ENCODE results near the gene ATIC. TPM values are rescaled to one million over a fixed set of nuclear protein-coding genes. Genes with fewer than 3 reads are reported as not detected.

Gene ATIC
- total RNA-seq, 1 experiment from 2014 or later = 295 TPM

DNA sequence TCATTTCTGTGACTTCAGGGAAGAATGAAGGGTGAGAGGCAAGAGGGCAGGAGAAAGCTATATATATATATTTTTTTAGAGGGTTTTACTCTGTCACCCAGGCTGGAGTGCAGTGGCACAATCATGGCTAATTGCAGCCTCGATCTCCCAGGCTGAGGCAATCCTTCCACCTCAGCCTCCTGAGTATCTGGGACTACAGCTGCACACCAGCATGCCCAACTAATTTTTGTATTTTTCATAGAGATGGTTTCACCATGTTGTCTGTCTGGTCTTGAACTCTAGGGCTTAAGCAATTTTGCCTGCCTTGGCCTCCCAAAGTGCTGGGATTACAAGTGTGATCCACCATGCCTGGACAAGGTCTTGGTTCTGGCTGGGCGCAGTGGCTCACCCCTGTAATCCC lies 3.4 kb downstream of the ATIC start:
- no peaks in the 10 kb centered on the region for H3K4me1 ChIP-seq (ENCODE audit: insufficient read depth, low read length)
- H2BK120ac ChIP-seq (ENCODE audit: low read depth, low read length, poor library complexity, severe bottlenecking) = no peak overlapping the region
- H3K14ac ChIP-seq (ENCODE audit: insufficient read depth, low read length) = no peak overlapping the region
- H3K79me2 ChIP-seq (ENCODE audit: insufficient read depth, low read length) = peaks cover 9% of the 10 kb centered on the region; the same call in 1 of the 2 replicates
- no peaks in the 10 kb centered on the region for H4K20me1 ChIP-seq (ENCODE audit: control insufficient read depth, insufficient read depth, insufficient read length)
- no peak overlapping the region for H2BK20ac ChIP-seq (ENCODE audit: low read depth, low read length, poor library complexity, severe bottlenecking)
- H2BK15ac ChIP-seq (ENCODE audit: low read depth, low read length) = no peak overlapping the region
- H3K79me1 ChIP-seq (ENCODE audit: insufficient read depth, low read depth, low read length, poor library complexity, severe bottlenecking) = no peaks in the 10 kb centered on the region
- WGBS (ENCODE audit: extremely low coverage, insufficient read length, low lambda C conversion rate) = no CpG with 5 or more reads among the region's 2 CpGs
- peaks cover 16 to 27% of the 10 kb centered on the region in 2 experiments for H3K4me1 Mint-ChIP-seq
- DNase-seq = no peak
- no peak overlapping the region for H4K91ac ChIP-seq (ENCODE audit: insufficient read length, low read depth, low read length)
- H2AFZ ChIP-seq (ENCODE audit: low read length) = no peak overlapping the region
- H3K27me3 Mint-ChIP-seq (ENCODE audit: low read depth) = no peaks in the 10 kb centered on the region
- no peak overlapping the region for H2BK12ac ChIP-seq (ENCODE audit: insufficient read length, low read depth, low read length)
- H4K8ac ChIP-seq (replicated peaks; ENCODE audit: insufficient read length, low read depth, low read length) = no peak overlapping the region
- H3K9ac ChIP-seq (ENCODE audit: extremely low read depth, insufficient read length, low read length) = no peak overlapping the region
- H3K4me3 Mint-ChIP-seq = no peak overlapping the region
- peaks cover 12% of the 10 kb centered on the region for H3K23me2 ChIP-seq (ENCODE audit: insufficient read length, low read depth, low read length, poor library complexity, severe bottlenecking)
- no peak overlapping the region for H4K5ac ChIP-seq (ENCODE audit: insufficient read length, low read depth, low read length)
- no peak overlapping the region for H3K4me2 ChIP-seq (ENCODE audit: insufficient read depth, insufficient read length, low read length)
- H2BK5ac ChIP-seq (ENCODE audit: insufficient read length, low read length) = no peak overlapping the region
- H3K27me3 ChIP-seq (ENCODE audit: insufficient read depth, low read length) = no peaks in the 10 kb centered on the region
- no peaks in the 10 kb centered on the region for H3K9me3 ChIP-seq (ENCODE audit: control insufficient read depth, low read depth, low read length)
- TF ChIP-seq CTCF (conservative IDR thresholded peaks at IDR 0.05) = no peak
- no peaks in the 10 kb centered on the region for H3K9me3 Mint-ChIP-seq
- no peak overlapping the region for H3K4ac ChIP-seq (ENCODE audit: low read depth, low read length)
- 0 out of 7 replicates have a peak overlapping the region, but pooled peaks of 1 of the 3 experiments have one; percentile 3 for H3K27ac Mint-ChIP-seq
- no peak overlapping the region for H3K18ac ChIP-seq (ENCODE audit: insufficient read length, low read depth, low read length)
- H2AK5ac ChIP-seq (ENCODE audit: insufficient read length, low read length) = no peak overlapping the region
- peaks cover 42 to 76% (median 64%) of the 10 kb centered on the region in 3 experiments for H3K36me3 Mint-ChIP-seq (ENCODE audit: insufficient read depth in 1 of 3, low read depth in 3 of 3)
- H3T11ph ChIP-seq (ENCODE audit: low read length) = no peak overlapping the region
- no peak overlapping the region for H3K56ac ChIP-seq (ENCODE audit: insufficient read length, low read depth, low read length)
- no peak overlapping the region for H3K23ac ChIP-seq (ENCODE audit: insufficient read length, low read depth, low read length)
- H3K27ac ChIP-seq (ENCODE audit: insufficient read length, low read depth, low read length) = no peak overlapping the region

Data from H9 (cell line).